LNCaP clone FGC (cell line): Measurements from ENCODE around the gene GPC5.

Source experiments
- DNase-seq: peaks from one replicate; pipeline ENCODE4 v3.0.0-alpha.2; 2011; ENCODE audit warnings: low read depth
- H3K4me3 ChIP-seq: 2 replicates; pipeline ENCODE4 v1.5.1; 2011; ENCODE audit warnings: mild to moderate bottlenecking, low read depth, low read length, control low read depth
- TF ChIP-seq, protein P1 (sequence below): IDR thresholded peaks from 2 replicates; pipeline ENCODE4 v1.5.1; 2012; ENCODE audit warnings: mild to moderate bottlenecking; ENCODE audit not compliant: control insufficient read depth, insufficient read depth; ENCODE audit errors: extremely low read depth

GPC5 gene

DNA sequence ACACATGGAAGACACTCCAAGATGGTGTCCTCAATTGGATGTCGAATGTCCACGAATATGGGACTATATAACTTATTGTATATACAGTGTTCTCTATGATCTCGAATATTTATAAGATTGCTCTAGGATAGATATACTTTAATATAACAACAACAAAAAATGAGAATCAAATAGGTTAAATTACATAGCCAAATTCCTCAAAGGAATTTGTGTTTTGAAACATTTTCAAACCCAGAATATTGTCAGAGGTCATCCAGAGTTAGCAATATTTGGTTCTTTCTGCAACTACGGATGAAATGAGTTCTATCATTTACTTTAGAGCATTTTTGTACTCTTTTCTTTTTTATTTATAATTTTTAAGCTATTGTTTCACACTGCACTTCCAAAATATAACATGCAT lies 857.8 kb downstream of the GPC5 start:
- H3K4me3 ChIP-seq, result no peak overlapping the region
- DNase-seq, result no peak
- TF ChIP-seq, protein P1, sequence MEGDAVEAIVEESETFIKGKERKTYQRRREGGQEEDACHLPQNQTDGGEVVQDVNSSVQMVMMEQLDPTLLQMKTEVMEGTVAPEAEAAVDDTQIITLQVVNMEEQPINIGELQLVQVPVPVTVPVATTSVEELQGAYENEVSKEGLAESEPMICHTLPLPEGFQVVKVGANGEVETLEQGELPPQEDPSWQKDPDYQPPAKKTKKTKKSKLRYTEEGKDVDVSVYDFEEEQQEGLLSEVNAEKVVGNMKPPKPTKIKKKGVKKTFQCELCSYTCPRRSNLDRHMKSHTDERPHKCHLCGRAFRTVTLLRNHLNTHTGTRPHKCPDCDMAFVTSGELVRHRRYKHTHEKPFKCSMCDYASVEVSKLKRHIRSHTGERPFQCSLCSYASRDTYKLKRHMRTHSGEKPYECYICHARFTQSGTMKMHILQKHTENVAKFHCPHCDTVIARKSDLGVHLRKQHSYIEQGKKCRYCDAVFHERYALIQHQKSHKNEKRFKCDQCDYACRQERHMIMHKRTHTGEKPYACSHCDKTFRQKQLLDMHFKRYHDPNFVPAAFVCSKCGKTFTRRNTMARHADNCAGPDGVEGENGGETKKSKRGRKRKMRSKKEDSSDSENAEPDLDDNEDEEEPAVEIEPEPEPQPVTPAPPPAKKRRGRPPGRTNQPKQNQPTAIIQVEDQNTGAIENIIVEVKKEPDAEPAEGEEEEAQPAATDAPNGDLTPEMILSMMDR, result no peak

DNA sequence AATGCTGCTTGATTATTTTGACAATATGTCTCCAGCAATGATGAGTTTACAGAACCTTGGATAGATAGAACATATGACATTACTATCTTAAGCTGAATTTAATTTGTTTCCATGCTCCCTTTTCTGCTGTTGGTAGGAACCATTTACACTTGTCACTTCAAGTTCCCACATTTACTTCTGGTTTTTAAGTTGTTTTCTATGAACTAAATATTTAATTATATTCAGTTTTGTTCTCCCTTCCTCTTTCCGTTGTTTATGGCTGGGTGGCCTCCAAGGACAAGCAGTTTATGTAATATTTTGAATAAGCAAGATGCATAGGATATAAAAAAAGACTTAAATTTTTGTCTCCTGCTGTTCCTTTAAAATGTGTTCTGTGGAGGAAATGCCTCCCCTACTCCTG lies 860.6 kb downstream of the GPC5 start:
- TF ChIP-seq, protein P1, result no peak
- DNase-seq, result no peak

DNA sequence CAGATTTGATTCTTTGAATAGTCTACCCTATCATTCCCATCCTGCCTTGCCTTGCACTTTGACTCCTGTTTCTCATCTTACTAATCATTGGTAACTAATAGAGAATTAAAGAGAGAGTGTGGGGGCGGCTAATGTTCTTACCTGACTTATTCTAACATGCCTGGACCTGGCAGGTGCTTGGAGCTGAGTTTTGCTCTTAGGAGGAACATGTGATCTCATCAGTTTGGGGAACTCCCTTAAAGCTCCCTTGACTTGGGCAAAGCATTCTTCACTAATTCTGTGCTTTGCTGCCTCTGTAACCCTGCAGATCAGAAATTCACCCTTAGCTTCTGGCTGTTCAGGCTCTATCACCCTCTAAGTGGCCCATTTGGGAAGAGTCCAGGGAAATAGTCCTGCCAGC lies 861.1 kb downstream of the GPC5 start:
- TF ChIP-seq, protein P1, result no peak
- H3K4me3 ChIP-seq, result no peak overlapping the region
- no peak for DNase-seq

More for the DNA sequence above, 860.6 kb downstream of the GPC5 start:
- no peak overlapping the region for H3K4me3 ChIP-seq

DNA sequence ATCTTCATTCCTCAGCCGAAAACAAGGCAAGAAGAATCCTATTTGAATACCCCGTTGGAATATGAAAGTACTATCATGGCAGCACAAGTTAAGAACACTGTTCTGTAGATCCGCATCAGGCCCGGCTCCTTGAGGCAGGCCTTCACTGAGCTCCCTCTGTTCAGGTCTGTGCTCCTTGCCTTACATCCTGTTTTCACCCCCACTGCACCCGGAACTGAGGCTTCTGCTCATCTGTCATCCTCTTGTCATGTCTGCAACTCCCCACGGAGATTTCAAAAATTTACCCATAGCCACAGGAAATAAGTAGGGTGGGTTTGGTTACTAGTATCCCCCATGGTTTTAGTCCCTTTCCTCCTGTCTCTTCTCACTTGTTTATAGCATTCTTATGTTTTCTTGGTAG lies 861.9 kb downstream of the GPC5 start:
- no peak overlapping the region for H3K4me3 ChIP-seq
- DNase-seq, result no peak
- TF ChIP-seq, protein P1, result no peak

DNA sequence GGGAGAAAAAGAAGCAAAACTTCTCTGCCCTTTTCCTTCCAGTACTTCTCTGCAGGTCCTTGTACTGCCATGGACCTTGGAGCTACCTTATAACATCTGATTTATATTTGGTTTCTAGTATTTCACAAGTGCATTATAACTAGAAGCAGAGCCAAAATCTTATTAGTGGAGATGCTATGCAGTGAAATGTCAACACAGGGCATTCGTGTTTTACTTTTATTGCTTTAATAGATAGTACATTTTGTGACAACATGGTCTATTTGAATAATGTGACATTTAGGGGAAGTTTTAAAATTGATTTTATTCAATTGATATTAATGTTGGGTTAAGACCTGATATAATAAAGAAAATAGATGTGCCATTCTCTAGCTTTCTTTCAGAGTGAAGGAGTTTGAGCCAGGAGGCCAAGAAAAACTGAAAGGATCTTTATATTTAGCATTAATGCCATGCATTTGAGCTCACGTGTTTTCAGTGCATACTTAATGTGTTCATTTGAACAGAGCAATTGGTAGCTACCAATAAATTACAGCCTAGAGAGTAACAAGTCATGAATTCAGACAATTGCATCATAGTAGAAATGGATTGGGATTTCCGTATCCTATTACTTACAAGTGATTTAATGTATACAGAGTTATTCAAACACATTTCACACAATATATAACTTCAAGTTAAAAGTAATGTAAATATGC lies 863.8 kb downstream of the GPC5 start:
- TF ChIP-seq, protein P1, result no peak
- H3K4me3 ChIP-seq, result no peak overlapping the region
- DNase-seq, result no peak

DNA sequence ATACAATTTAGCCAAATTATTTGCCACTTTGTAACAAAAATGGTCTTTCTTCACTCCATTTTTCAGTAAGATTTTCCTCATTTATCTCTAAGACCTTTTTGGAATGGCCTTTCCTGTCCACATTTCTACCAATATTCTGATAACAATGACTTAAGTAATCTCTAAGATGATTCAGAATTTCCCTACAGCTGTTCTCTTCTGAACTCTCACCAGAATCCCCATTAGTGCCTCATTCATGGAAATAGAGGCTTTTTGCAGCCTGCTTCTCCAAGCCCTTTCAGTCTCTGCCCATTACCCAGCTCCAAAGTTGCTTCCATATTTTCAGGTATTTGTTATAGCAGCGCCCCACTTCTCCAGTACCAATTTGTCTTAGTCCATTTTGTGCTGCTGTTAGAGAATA lies 867.0 kb downstream of the GPC5 start:
- H3K4me3 ChIP-seq, result no peak overlapping the region
- TF ChIP-seq, protein P1, result no peak
- no peak for DNase-seq

DNA sequence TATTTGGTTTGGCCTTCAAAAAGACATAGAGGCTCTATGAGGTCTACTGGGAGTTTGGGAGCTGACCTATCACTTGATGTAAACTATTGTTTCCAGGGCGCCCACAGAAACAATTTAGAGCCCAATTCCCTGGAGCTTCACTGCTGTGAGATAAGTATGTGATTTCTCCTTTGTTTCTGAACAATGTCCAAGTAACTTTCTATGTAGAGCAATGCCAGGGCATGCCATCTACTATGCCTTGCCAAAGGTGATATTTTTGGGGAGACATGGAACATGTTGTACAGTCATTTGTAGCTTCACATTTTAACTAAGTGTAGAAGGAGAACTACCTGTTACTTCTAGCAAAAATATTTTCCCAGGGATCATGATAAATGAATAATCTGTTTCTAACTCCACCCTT lies 872.6 kb downstream of the GPC5 start:
- H3K4me3 ChIP-seq, result no peak overlapping the region
- TF ChIP-seq, protein P1, result no peak
- DNase-seq, result no peak
